Endothelial cell of umbilical vein (primary cell): ENCODE data around the gene RIPOR3. TPM values are rescaled to one million over a fixed set of nuclear protein-coding genes. Genes with fewer than 3 reads are reported as not detected.

ENCODE experiments used
- BruUV-seq: library from RNA; stranded (reverse); fragments of 400-500 nt; replicated peaks from 2 replicates; lab custom pipeline; 2021; lab: Mats Ljungman, UMichigan
- CTCF ChIA-PET: fragments of 300-600, 350-600 bp; sonication (Branson Sonifier 250); formaldehyde crosslinking; loops from one replicate; lab custom pipeline; 2021; ENCODE audit warnings: antibody characterized with exemption, inconsistent platforms; lab: Charles Lee
- POLR2A ChIA-PET: fragments of 300-600, 350-600 bp; sonication (Branson Sonifier 250); formaldehyde crosslinking; loops from one replicate; lab custom pipeline; 2021; ENCODE audit warnings: antibody characterized with exemption, inconsistent platforms; lab: Charles Lee
- DNase-seq: peaks from one replicate; pipeline ENCODE4 v3.0.0-alpha.2; 2011; ENCODE audit warnings: low read depth, low spot score
- FAIRE-seq: peaks from 2 replicates; lab custom pipeline; 2011; peaks lifted over from hg19 to GRCh38; lab: Jason Lieb, UNC
- H2AFZ ChIP-seq: 2 replicates; pipeline ENCODE4 v1.6.0; 2012; ENCODE audit warnings: low read depth, low read length, control low read depth, inconsistent platforms
- H3K27ac ChIP-seq: 2 replicates; pipeline ENCODE4 v1.5.1; 2011; ENCODE audit warnings: low read depth, mild to moderate bottlenecking, control low read depth, low read length, moderate library complexity; ENCODE audit not compliant: insufficient read depth
- H3K27me3 ChIP-seq, 2 experiments: 2 replicates each; pipeline versions ENCODE4 v1.6.0 to v1.6.1; 2011; ENCODE audit warnings: low read length in 2 of 2, mixed read lengths in 1 of 2; ENCODE audit not compliant: control insufficient read depth in 2 of 2, insufficient read depth in 2 of 2
- H3K36me3 ChIP-seq, 2 experiments: 2 replicates in 1 of 2; 3 replicates in 1 of 2; pipeline ENCODE4 v1.5.1; 2011; ENCODE audit warnings: low read length in 2 of 2, mild to moderate bottlenecking in 1 of 2, moderate library complexity in 1 of 2; ENCODE audit not compliant: control insufficient read depth in 2 of 2, insufficient read depth in 2 of 2; ENCODE audit errors: extremely low read depth in 1 of 2
- H3K4me1 ChIP-seq: 3 replicates; pipeline ENCODE4 v1.5.1; 2011; ENCODE audit warnings: mild to moderate bottlenecking, low read length; ENCODE audit not compliant: control insufficient read depth, insufficient read depth; ENCODE audit errors: extremely low read depth
- H3K4me2 ChIP-seq: 2 replicates; pipeline ENCODE4 v1.6.1; 2011; ENCODE audit warnings: low read length, control low read depth, mixed read lengths; ENCODE audit not compliant: insufficient read depth
- H3K4me3 ChIP-seq, 3 experiments: fragments of 200-600 bp in 1 of 3; sonication (generic), shearing (Covaris generic) in 1 of 3; replicated peaks in 1 of 3; 2 replicates each; pipeline ENCODE4 v1.5.1; 2011 to 2016; ENCODE audit warnings: control low read depth in 3 of 3, low read length in 3 of 3, mild to moderate bottlenecking in 2 of 3, inconsistent platforms in 1 of 3, low read depth in 1 of 3, moderate library complexity in 1 of 3; ENCODE audit not compliant: insufficient read depth in 1 of 3
- H3K79me2 ChIP-seq: 2 replicates; pipeline ENCODE4 v1.6.0; 2012; ENCODE audit warnings: low read length, inconsistent platforms; ENCODE audit not compliant: control insufficient read depth, insufficient read depth
- H3K9ac ChIP-seq: replicated peaks from 2 replicates; pipeline ENCODE3; 2011; ENCODE audit warnings: low read length, control low read depth; ENCODE audit not compliant: insufficient read depth; ENCODE audit errors: extremely low read depth
- H3K9me1 ChIP-seq: replicated peaks from 3 replicates; pipeline ENCODE4 v1.6.0; 2011; ENCODE audit warnings: mild to moderate bottlenecking, low read length; ENCODE audit not compliant: control insufficient read depth, insufficient read depth; ENCODE audit errors: extremely low read depth
- H3K9me3 ChIP-seq: replicated peaks from 2 replicates; pipeline ENCODE4 v1.5.1; 2012; ENCODE audit warnings: low read length, inconsistent platforms; ENCODE audit not compliant: control insufficient read depth, insufficient read depth
- H4K20me1 ChIP-seq: replicated peaks from 2 replicates; pipeline ENCODE3; 2011; ENCODE audit warnings: mild to moderate bottlenecking, low read length; ENCODE audit not compliant: control insufficient read depth, insufficient read depth; ENCODE audit errors: extremely low read depth
- CTCF ChIP-seq, 2 donors: IDR thresholded peaks; 1 replicate in 1 of 2; 2 replicates in 1 of 2; pipeline ENCODE4 v1.5.1; 2011; ENCODE audit warnings: low read length in 2 of 2, mild to moderate bottlenecking in 2 of 2, moderate library complexity in 2 of 2, control low read depth in 1 of 2, inconsistent platforms in 1 of 2, low read depth in 1 of 2; ENCODE audit not compliant: insufficient read depth in 1 of 2; ENCODE audit errors: extremely low read depth in 1 of 2
- EZH2 ChIP-seq: IDR thresholded peaks from 2 replicates; pipeline ENCODE4 v1.6.1; 2012; ENCODE audit warnings: borderline replicate concordance, low read depth, mild to moderate bottlenecking, moderate library complexity, low read length, inconsistent platforms; ENCODE audit not compliant: severe bottlenecking
- FOS ChIP-seq: IDR thresholded peaks from 2 replicates; pipeline ENCODE4 v1.6.1; 2011; ENCODE audit warnings: mild to moderate bottlenecking, low read length, moderate library complexity, borderline replicate concordance; ENCODE audit not compliant: insufficient read depth
- GATA2 ChIP-seq: IDR thresholded peaks from 2 replicates; pipeline ENCODE4 v1.7.0; 2011; ENCODE audit warnings: low read depth, mild to moderate bottlenecking, moderate library complexity, mixed read lengths, low read length; ENCODE audit not compliant: insufficient read length, insufficient read depth
- JUN ChIP-seq: IDR thresholded peaks from 2 replicates; pipeline ENCODE4 v1.6.1; 2011; ENCODE audit warnings: borderline replicate concordance, low read depth; ENCODE audit not compliant: insufficient read length, insufficient read depth
- MAX ChIP-seq: IDR thresholded peaks from 2 replicates; pipeline ENCODE4 v1.6.1; 2011; ENCODE audit not compliant: insufficient read depth, insufficient read length
- MYC ChIP-seq: IDR thresholded peaks from one replicate; pipeline ENCODE4 v1.6.1; 2011; ENCODE audit warnings: mild to moderate bottlenecking, low read depth, low read length
- POLR2A ChIP-seq: IDR thresholded peaks from 2 replicates; pipeline ENCODE4 v1.6.1; 2012; ENCODE audit warnings: low read depth, mild to moderate bottlenecking, control low read depth, low read length
- POLR2AphosphoS5 ChIP-seq: IDR thresholded peaks from 2 replicates; pipeline ENCODE4 v1.6.1; 2012; ENCODE audit warnings: low read depth, mild to moderate bottlenecking, control low read depth, low read length, moderate library complexity; ENCODE audit not compliant: insufficient read depth
- dilution Hi-C: fragments of 300-500 bp; cut with MboI; formaldehyde crosslinking; loops from one replicate; pipeline ENCODE4 v1.15.0; 2019; ENCODE audit warnings: low sequenced_read_pairs; ENCODE audit not compliant: extremely low pct_ligation_motif_present
- intact Hi-C: fragments of 100-400 bp; cut with micrococcal nuclease; formaldehyde crosslinking; loops from one replicate; pipeline ENCODE4 v1.10.0; 2022
- polyA plus RNA-seq, 4 experiments: library from polyadenylated mRNA; depleted of rRNA in 3 of 4; stranded (reverse) in 3 of 4; unstranded in 1 of 4; fragments of >200 nt; gene quantifications; 2 replicates each; pipeline versions ENCODE4 v1.2.1 to v1.2.3, GENCODE V29; 2011 to 2012; ENCODE audit warnings: missing spikeins in 1 of 4
- total RNA-seq: library from RNA; stranded (reverse); gene quantifications from 2 replicates; pipeline ENCODE4 v1.2.3, GENCODE V29; 2021

RIPOR3 gene
- total and polyA plus RNA-seq, 2 donors (not counting 3 experiments of a cell fraction or from before 2014, with no cell fraction given), result not detected

GRCh38 chr20:50595988-50596693 lies 95.2 kb downstream of the RIPOR3 start:
- no peak for DNase-seq
- no peak overlapping the region for H3K4me2 ChIP-seq
- BruUV-seq, result no TSS peak
- no peak overlapping the region for H2AFZ ChIP-seq
- dilution Hi-C loops, result no loop called here
- peak; percentile 48 for FAIRE-seq
- no peaks in the 10 kb centered on the region for H3K36me3 ChIP-seq
- H3K4me1 ChIP-seq, result peaks cover 10% of the 10 kb centered on the region
- H3K4me3 ChIP-seq, result no peak overlapping the region
- POLR2A ChIA-PET, result no interaction called here
- peaks cover 0 to 2% of the 10 kb centered on the region in 2 experiments for H3K27me3 ChIP-seq
- TF ChIP-seq EZH2, result no peak
- TF ChIP-seq POLR2A, result no peak
- no peak for TF ChIP-seq POLR2AphosphoS5
- no peak for TF ChIP-seq MAX
- no peak for TF ChIP-seq CTCF (IDR thresholded peaks at IDR 0.05; ENCODE audit: extremely low read depth in 1 of 2, insufficient read depth in 1 of 2, low read depth in 1 of 2, low read length in 2 of 2)
- no peak for TF ChIP-seq FOS
- TF ChIP-seq GATA2, result no peak
- TF ChIP-seq JUN, result no peak
- no peak for TF ChIP-seq MYC
- H3K9me1 ChIP-seq, result no peaks in the 10 kb centered on the region
- H3K79me2 ChIP-seq, result no peaks in the 10 kb centered on the region
- H3K27ac ChIP-seq, result no peak overlapping the region
- H3K9me3 ChIP-seq, result no peaks in the 10 kb centered on the region
- H3K9ac ChIP-seq, result no peak overlapping the region
- CTCF ChIA-PET, result interaction anchor here (0.7 to 1.6 kb wide), 7 partner anchors 8 to 153 kb away, joined by 3 to 6 read pairs (median 4); no protein-coding TSS in a partner anchor
- intact Hi-C loops, result loop anchor here (10.0 kb wide), 1 partner anchor 149 kb away; no protein-coding TSS in a partner anchor
- H4K20me1 ChIP-seq, result no peaks in the 10 kb centered on the region
